Gastroesophageal sphincter (tissue), 3 donors: ENCODE results near the gene SMAGP.

Experiments
- POLR2A ChIP-seq, 2 donors: fragments of 450-650 bp; IDR thresholded peaks; one replicate each; pipeline ENCODE4 v1.6.1; 2017; ENCODE audit warnings: antibody characterized with exemption in 2 of 2, mild to moderate bottlenecking in 2 of 2, moderate library complexity in 1 of 2
- POLR2AphosphoS5 ChIP-seq: sonication (generic); formaldehyde crosslinking; IDR thresholded peaks from one replicate; pipeline ENCODE4 v1.6.1; 2017; ENCODE audit warnings: antibody characterized with exemption
- TF ChIP-seq, protein P1 (sequence below), 4 experiments: fragments of 200-600 bp in 2 of 4; fragments of 450-650 bp in 2 of 4; sonication (generic) in 1 of 4; IDR thresholded peaks; one replicate each; pipeline ENCODE4 v1.5.1; 2017 to 2019; ENCODE audit warnings: antibody characterized with exemption in 4 of 4, mild to moderate bottlenecking in 2 of 4, moderate library complexity in 2 of 4

DNA sequence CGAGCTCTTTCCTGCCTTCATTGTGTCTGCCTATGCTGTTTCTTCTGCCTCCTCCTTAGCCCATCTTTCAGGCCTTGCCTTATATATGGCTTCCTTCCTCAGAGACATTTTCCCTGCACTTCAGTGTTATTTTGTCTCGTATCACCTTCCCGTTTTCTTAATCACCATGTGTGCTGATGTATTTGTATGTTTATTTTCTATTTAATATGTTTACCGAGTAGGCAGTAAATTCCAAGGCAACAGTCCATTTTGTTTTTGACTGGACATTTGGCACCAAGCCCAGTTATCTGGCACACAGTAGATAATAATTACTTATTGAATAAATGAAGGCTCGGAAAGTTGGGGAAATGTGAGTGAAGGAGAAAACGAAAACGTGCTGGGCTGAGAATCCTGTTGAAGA is 47.8 kb downstream of the SMAGP start:
- TF ChIP-seq POLR2A (IDR thresholded peaks at IDR 0.05): no peak
- TF ChIP-seq, protein P1, sequence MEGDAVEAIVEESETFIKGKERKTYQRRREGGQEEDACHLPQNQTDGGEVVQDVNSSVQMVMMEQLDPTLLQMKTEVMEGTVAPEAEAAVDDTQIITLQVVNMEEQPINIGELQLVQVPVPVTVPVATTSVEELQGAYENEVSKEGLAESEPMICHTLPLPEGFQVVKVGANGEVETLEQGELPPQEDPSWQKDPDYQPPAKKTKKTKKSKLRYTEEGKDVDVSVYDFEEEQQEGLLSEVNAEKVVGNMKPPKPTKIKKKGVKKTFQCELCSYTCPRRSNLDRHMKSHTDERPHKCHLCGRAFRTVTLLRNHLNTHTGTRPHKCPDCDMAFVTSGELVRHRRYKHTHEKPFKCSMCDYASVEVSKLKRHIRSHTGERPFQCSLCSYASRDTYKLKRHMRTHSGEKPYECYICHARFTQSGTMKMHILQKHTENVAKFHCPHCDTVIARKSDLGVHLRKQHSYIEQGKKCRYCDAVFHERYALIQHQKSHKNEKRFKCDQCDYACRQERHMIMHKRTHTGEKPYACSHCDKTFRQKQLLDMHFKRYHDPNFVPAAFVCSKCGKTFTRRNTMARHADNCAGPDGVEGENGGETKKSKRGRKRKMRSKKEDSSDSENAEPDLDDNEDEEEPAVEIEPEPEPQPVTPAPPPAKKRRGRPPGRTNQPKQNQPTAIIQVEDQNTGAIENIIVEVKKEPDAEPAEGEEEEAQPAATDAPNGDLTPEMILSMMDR (IDR thresholded peaks at IDR 0.05): no peak
- TF ChIP-seq POLR2AphosphoS5: no peak
